ENCODE data around the gene PKP4.

GRCh38 chr2:158553257-158553656 is 96.5 kb downstream of the PKP4 start:
- TF ChIP-seq CTCF (conservative IDR thresholded peaks at IDR 0.05; ENCODE audit: low read depth, low read length) (no peak), EZH2 (IDR thresholded peaks at IDR 0.05; ENCODE audit: borderline replicate concordance, low read depth, low read length, poor library complexity, severe bottlenecking) (no peak)

Data from A673 (cell line).